ENCODE measurements around the gene EEIG1. TPM values are rescaled to one million over a fixed set of nuclear protein-coding genes. Genes with fewer than 3 reads are reported as not detected.

EEIG1 gene
- total RNA-seq, 1 experiment from 2014 or later: 52.3 TPM

DNA sequence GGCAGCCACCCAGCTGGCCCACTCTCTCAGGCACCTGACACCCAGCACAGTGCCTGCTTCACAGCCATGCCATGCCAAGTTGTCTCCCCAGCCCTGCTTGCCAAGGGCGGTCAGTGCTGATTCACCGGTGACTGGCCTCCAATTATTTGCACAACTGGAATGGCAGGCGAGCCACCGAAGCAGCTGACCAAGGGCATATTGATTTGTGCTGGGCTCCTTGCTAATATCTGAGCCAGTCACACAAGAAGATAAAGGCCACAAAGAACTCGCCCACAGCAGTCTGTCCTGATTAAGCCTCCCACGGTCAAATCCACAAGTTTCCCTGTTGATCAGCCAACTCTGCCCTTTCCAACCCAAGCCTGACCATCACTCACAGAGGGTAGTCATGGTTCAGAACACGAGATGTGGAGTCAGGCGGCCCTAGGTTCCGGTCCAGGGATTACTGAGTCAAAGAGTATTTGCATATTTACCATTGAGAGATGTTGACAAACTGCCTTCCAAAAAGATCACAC lies 6.4 kb upstream of the EEIG1 start:
- Mint-ChIP-seq H3K27me3 (ENCODE audit: low read depth) (no peaks in the 10 kb centered on the region), H3K4me3 (no peak overlapping the region), H3K4me1 (peaks cover 9 to 19% of the 10 kb centered on the region in 2 experiments), H3K27ac (no peak overlapping the region), H3K36me3 (ENCODE audit: insufficient read depth in 1 of 3, low read depth in 3 of 3) (no peaks in the 10 kb centered on the region; a peak in 1 of 7 replicates), H3K9me3 (no peaks in the 10 kb centered on the region)
- Histone ChIP-seq H3K9me3 (ENCODE audit: control insufficient read depth, low read depth, low read length) (no peaks in the 10 kb centered on the region), H4K20me1 (ENCODE audit: control insufficient read depth, insufficient read depth, insufficient read length) (no peaks in the 10 kb centered on the region), H2BK15ac (ENCODE audit: low read depth, low read length) (no peak overlapping the region), H3K23ac (ENCODE audit: insufficient read length, low read depth, low read length) (no peak overlapping the region), H3K9ac (ENCODE audit: extremely low read depth, insufficient read length, low read length) (no peak overlapping the region), H3K18ac (ENCODE audit: insufficient read length, low read depth, low read length) (no peak overlapping the region), H3T11ph (ENCODE audit: low read length) (no peak overlapping the region), H3K27ac (ENCODE audit: insufficient read length, low read depth, low read length) (no peak overlapping the region), H2BK5ac (ENCODE audit: insufficient read length, low read length) (no peak overlapping the region), H4K8ac (replicated peaks; ENCODE audit: insufficient read length, low read depth, low read length) (no peak overlapping the region), H3K79me1 (ENCODE audit: insufficient read depth, low read depth, low read length, poor library complexity, severe bottlenecking) (no peaks in the 10 kb centered on the region), H3K4me2 (ENCODE audit: insufficient read depth, insufficient read length, low read length) (no peak overlapping the region), H2BK20ac (ENCODE audit: low read depth, low read length, poor library complexity, severe bottlenecking) (no peak overlapping the region), H3K56ac (ENCODE audit: insufficient read length, low read depth, low read length) (no peak overlapping the region), H2AFZ (ENCODE audit: low read length) (no peak overlapping the region), H4K91ac (ENCODE audit: insufficient read length, low read depth, low read length) (no peak overlapping the region), H3K14ac (ENCODE audit: insufficient read depth, low read length) (no peak overlapping the region), H3K79me2 (ENCODE audit: insufficient read depth, low read length) (no peaks in the 10 kb centered on the region), H3K4me1 (ENCODE audit: insufficient read depth, low read length) (no peaks in the 10 kb centered on the region; the same call in 1 of the 2 replicates), H2BK120ac (ENCODE audit: low read depth, low read length, poor library complexity, severe bottlenecking) (no peak overlapping the region), H4K5ac (ENCODE audit: insufficient read length, low read depth, low read length) (no peak overlapping the region), H3K4ac (ENCODE audit: low read depth, low read length) (no peak overlapping the region), H3K23me2 (ENCODE audit: insufficient read length, low read depth, low read length, poor library complexity, severe bottlenecking) (no peaks in the 10 kb centered on the region), H2BK12ac (ENCODE audit: insufficient read length, low read depth, low read length) (no peak overlapping the region), H2AK5ac (ENCODE audit: insufficient read length, low read length) (no peak overlapping the region), H3K27me3 (ENCODE audit: insufficient read depth, low read length) (no peaks in the 10 kb centered on the region)
- no peak for DNase-seq
- WGBS (ENCODE audit: extremely low coverage, insufficient read length, low lambda C conversion rate): no CpG with 5 or more reads among the region's 9 CpGs
- TF ChIP-seq, protein P1, sequence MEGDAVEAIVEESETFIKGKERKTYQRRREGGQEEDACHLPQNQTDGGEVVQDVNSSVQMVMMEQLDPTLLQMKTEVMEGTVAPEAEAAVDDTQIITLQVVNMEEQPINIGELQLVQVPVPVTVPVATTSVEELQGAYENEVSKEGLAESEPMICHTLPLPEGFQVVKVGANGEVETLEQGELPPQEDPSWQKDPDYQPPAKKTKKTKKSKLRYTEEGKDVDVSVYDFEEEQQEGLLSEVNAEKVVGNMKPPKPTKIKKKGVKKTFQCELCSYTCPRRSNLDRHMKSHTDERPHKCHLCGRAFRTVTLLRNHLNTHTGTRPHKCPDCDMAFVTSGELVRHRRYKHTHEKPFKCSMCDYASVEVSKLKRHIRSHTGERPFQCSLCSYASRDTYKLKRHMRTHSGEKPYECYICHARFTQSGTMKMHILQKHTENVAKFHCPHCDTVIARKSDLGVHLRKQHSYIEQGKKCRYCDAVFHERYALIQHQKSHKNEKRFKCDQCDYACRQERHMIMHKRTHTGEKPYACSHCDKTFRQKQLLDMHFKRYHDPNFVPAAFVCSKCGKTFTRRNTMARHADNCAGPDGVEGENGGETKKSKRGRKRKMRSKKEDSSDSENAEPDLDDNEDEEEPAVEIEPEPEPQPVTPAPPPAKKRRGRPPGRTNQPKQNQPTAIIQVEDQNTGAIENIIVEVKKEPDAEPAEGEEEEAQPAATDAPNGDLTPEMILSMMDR (conservative IDR thresholded peaks at IDR 0.05): no peak

All from H9 (cell line).